ENCODE results near the gene TMIGD3. TPM values are rescaled to one million over a fixed set of nuclear protein-coding genes. Genes with fewer than 3 reads are reported as not detected.
"Not testable (repeated sequence)": the region's sequence is repeated elsewhere in the genome, so short reads cannot be mapped to it uniquely, and the experiment has no call there.

TMIGD3 gene
- total RNA-seq (2014; rRNA removed; shearing (Covaris generic)) = not detected in 2 replicates

GRCh38 chr1:111503585-111504060 lies at the start of gene TMIGD3, which contains the start of gene ADORA3:
TSS of gene TMIGD3 (minus strand) at chr1:111503633. CDS start at chr1:111503354, 279 bp downstream.
TSS of gene ADORA3 (minus strand) at chr1:111503633. CDS start at chr1:111503354, 279 bp downstream.
- Histone ChIP-seq H3K4me3 (no peak within 1 kb of the TSS), H3K27me3 (replicated peaks) (no peaks in the 10 kb centered on the region), H3K4me1 (replicated peaks) (peaks cover 21% of the 10 kb centered on the region), H3K27ac (no peak within 1 kb of the TSS), H3K9me3 (replicated peaks) (no peaks in the 10 kb centered on the region), H3K36me3 (no peaks in the 10 kb centered on the region)
- no peak for DNase-seq (ENCODE audit: low read depth in 1 of 2, low spot score in 2 of 2)

GRCh38 chr1:111553196-111553595 lies 49.8 kb upstream of the TMIGD3 start:
- H3K9me3 ChIP-seq (replicated peaks) = no peaks in the 10 kb centered on the region
- peaks cover 13% of the 10 kb centered on the region for H3K36me3 ChIP-seq
- peaks cover 13% of the 10 kb centered on the region for H3K4me1 ChIP-seq (replicated peaks)
- H3K27ac ChIP-seq = peak overlapping the region; percentile 34
- H3K27me3 ChIP-seq (replicated peaks) = no peaks in the 10 kb centered on the region
- peak; percentile 36 to 48 for DNase-seq (ENCODE audit: low read depth in 1 of 2, low spot score in 2 of 2)
- H3K4me3 ChIP-seq = no peak overlapping the region

- Histone ChIP-seq H3K4me3 (no peak overlapping the region), H3K4me1 (replicated peaks) (peaks cover 13% of the 10 kb centered on the region), H3K36me3 (peaks cover 13% of the 10 kb centered on the region), H3K27me3 (replicated peaks) (no peaks in the 10 kb centered on the region), H3K27ac (peak overlapping the region; percentile 17), H3K9me3 (replicated peaks) (no peaks in the 10 kb centered on the region)
- DNase-seq (ENCODE audit: low read depth in 1 of 2, low spot score in 2 of 2) = no peak
Observed at GRCh38 chr1:111552587-111552986, 49.2 kb upstream of the TMIGD3 start.

GRCh38 chr1:111551623-111552411 lies 48.4 kb upstream of the TMIGD3 start:
- Histone ChIP-seq H3K36me3 (peaks cover 13% of the 10 kb centered on the region), H3K27ac (no peak overlapping the region), H3K4me3 (no peak overlapping the region), H3K9me3 (replicated peaks) (no peaks in the 10 kb centered on the region), H3K27me3 (replicated peaks) (no peaks in the 10 kb centered on the region), H3K4me1 (replicated peaks) (peaks cover 13% of the 10 kb centered on the region)
- no peak for DNase-seq (ENCODE audit: low read depth in 1 of 2, low spot score in 2 of 2)

GRCh38 chr1:111547786-111548185 lies 44.4 kb upstream of the TMIGD3 start:
- not testable (repeated sequence) for DNase-seq (ENCODE audit: low read depth in 1 of 2, low spot score in 2 of 2); H3K4me3 ChIP-seq; H3K27me3 ChIP-seq (replicated peaks); H3K36me3 ChIP-seq; H3K9me3 ChIP-seq (replicated peaks); H3K27ac ChIP-seq
- peaks cover 11% of the 10 kb centered on the region for H3K4me1 ChIP-seq (replicated peaks)

GRCh38 chr1:111542187-111542586 lies 38.8 kb upstream of the TMIGD3 start:
- Histone ChIP-seq H3K4me3 (peak overlapping the region; percentile 37), H3K9me3 (replicated peaks) (no peaks in the 10 kb centered on the region), H3K27me3 (replicated peaks) (no peaks in the 10 kb centered on the region), H3K4me1 (replicated peaks) (peaks cover 56% of the 10 kb centered on the region), H3K36me3 (no peaks in the 10 kb centered on the region), H3K27ac (peak overlapping the region; percentile 89)
- DNase-seq (ENCODE audit: low read depth in 1 of 2, low spot score in 2 of 2) = peak in 1 of 2 experiments; percentile 61

- H3K36me3 ChIP-seq = no peaks in the 10 kb centered on the region
- peak overlapping the region; percentile 89 for H3K27ac ChIP-seq
- H3K4me1 ChIP-seq (replicated peaks) = peaks cover 56% of the 10 kb centered on the region
- H3K9me3 ChIP-seq (replicated peaks) = no peaks in the 10 kb centered on the region
- peak overlapping the region; percentile 37 for H3K4me3 ChIP-seq
- no peaks in the 10 kb centered on the region for H3K27me3 ChIP-seq (replicated peaks)
- DNase-seq (ENCODE audit: low read depth in 1 of 2, low spot score in 2 of 2) = peak in 1 of 2 experiments; percentile 87
Observed at GRCh38 chr1:111541721-111542120, 38.3 kb upstream of the TMIGD3 start.

GRCh38 chr1:111540928-111541327 lies 37.5 kb upstream of the TMIGD3 start:
- no peaks in the 10 kb centered on the region for H3K9me3 ChIP-seq (replicated peaks)

GRCh38 chr1:111538343-111539025 lies 35.1 kb upstream of the TMIGD3 start:
- peaks cover 62% of the 10 kb centered on the region for H3K4me1 ChIP-seq (replicated peaks)
- H3K36me3 ChIP-seq = no peaks in the 10 kb centered on the region
- no peaks in the 10 kb centered on the region for H3K27me3 ChIP-seq (replicated peaks)
- H3K9me3 ChIP-seq (replicated peaks) = no peaks in the 10 kb centered on the region
- peak overlapping the region; percentile 31 for H3K27ac ChIP-seq
- DNase-seq (ENCODE audit: low read depth in 1 of 2, low spot score in 2 of 2) = peak; percentile 85 to 88
- H3K4me3 ChIP-seq = no peak overlapping the region

More at GRCh38 chr1:111540928-111541327, 37.5 kb upstream of the TMIGD3 start:
- Histone ChIP-seq H3K4me3 (no peak overlapping the region), H3K27me3 (replicated peaks) (no peaks in the 10 kb centered on the region), H3K4me1 (replicated peaks) (peaks cover 56% of the 10 kb centered on the region), H3K36me3 (no peaks in the 10 kb centered on the region), H3K27ac (peak overlapping the region; percentile 89)
- no peak for DNase-seq (ENCODE audit: low read depth in 1 of 2, low spot score in 2 of 2)

GRCh38 chr1:111535256-111536191 lies 32.1 kb upstream of the TMIGD3 start:
- peak in 1 of 2 experiments; percentile 17 for DNase-seq (ENCODE audit: low read depth in 1 of 2, low spot score in 2 of 2)
- H3K27me3 ChIP-seq (replicated peaks) = no peaks in the 10 kb centered on the region
- no peak overlapping the region for H3K27ac ChIP-seq
- no peak overlapping the region for H3K4me3 ChIP-seq
- H3K9me3 ChIP-seq (replicated peaks) = no peaks in the 10 kb centered on the region
- H3K36me3 ChIP-seq = no peaks in the 10 kb centered on the region
- H3K4me1 ChIP-seq (replicated peaks) = peaks cover 38% of the 10 kb centered on the region

- Histone ChIP-seq H3K9me3 (replicated peaks) (no peaks in the 10 kb centered on the region), H3K36me3 (no peaks in the 10 kb centered on the region), H3K4me3 (no peak overlapping the region), H3K27ac (no peak overlapping the region), H3K27me3 (replicated peaks) (no peaks in the 10 kb centered on the region), H3K4me1 (replicated peaks) (no peaks in the 10 kb centered on the region)
- DNase-seq (ENCODE audit: low read depth in 1 of 2, low spot score in 2 of 2) = no peak
Observed at GRCh38 chr1:111520053-111520452, 16.6 kb upstream of the TMIGD3 start.

GRCh38 chr1:111517469-111518225 lies 14.2 kb upstream of the TMIGD3 start:
- Histone ChIP-seq H3K27me3 (replicated peaks) (no peaks in the 10 kb centered on the region), H3K4me1 (replicated peaks) (no peaks in the 10 kb centered on the region), H3K4me3 (no peak overlapping the region), H3K9me3 (replicated peaks) (no peaks in the 10 kb centered on the region), H3K27ac (no peak overlapping the region), H3K36me3 (no peaks in the 10 kb centered on the region)
- no peak for DNase-seq (ENCODE audit: low read depth in 1 of 2, low spot score in 2 of 2)

Data from SJSA1 (cell line).